Embryonic facial prominence (tissue), 1 donor: ENCODE results near the gene ARL15.

Source experiments
- DNase-seq: peaks from one replicate; pipeline ENCODE4 v3.0.0-alpha.2; 2016; ENCODE audit errors: extremely low spot score

The ARL15 gene

DNA sequence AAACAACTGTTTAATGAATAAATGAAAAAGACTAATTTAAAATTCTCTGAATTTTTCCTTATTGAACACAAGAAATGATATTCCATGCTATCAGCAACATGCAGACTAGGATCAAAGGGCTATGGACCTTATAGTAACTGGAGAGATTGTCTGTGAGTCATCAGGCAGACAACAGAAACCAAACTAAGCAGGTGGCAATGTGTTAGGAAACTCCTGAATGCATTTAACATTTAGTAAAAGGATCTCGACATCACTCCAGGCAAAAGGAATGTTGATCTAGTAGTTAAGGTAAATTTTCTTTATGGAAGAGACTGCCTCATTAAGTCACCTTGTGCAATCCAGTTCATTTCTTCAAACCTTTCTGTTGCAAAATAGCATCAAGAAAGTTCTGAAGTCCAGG lies 58.4 kb downstream of the ARL15 start:
- DNase-seq: no peak

DNA sequence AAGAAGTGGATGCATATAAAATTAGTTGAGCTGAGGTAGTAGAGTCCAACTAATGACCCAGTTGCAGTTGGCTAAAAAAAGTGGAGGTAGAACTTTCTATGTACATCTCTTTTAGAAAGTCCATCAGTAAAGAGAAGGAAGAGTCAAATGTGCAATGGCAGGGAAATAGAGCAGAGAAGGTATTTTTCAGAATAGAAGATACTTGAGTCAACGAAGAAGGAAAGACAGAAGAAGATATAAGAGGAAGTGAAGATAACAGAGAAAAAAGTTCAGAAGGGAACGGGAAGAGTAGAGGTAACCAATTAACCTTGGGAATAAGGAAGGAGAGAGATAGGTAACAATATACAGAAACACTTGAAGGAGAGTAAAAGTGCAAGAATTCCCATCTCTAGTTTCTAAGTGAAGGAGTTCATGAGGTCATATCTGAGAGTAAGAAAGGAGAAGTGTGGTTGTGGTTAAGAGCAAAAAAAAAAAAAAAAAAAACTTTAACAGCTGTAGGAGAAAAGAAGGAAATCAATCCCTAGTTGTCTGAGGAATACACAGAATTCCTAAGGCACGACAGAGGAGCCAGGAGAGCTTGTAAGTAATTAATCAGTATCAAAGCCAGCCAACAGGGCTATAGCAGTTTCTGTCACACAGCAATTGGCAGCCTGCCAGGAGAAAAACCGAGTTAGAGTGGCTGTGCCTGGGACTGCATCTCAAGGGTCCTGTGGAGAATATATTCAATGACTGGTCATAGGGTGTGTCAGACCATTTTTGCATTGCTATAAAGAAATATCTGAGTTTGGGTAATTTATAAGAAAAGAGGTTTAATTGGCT lies 61.0 kb downstream of the ARL15 start:
- DNase-seq: no peak

DNA sequence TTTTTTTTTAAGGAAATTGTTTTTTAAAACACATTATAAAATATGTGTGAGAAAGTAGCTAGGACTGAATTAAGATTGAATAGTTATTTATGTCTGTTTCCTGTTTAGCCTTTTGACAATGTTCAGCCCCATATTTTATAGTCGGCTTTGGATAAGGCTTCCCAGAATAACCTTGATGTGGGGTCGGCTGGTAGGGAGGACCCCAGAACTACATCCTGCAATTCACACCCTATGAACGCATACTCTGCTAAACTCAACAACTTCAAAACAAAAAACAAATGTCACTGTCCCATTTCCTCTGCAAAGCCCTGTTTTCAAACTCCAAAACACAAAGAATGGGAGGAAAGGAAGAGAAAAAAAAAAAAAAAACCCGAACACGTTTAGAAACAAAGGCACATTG lies 63.1 kb downstream of the ARL15 start:
- DNase-seq: no peak

DNA sequence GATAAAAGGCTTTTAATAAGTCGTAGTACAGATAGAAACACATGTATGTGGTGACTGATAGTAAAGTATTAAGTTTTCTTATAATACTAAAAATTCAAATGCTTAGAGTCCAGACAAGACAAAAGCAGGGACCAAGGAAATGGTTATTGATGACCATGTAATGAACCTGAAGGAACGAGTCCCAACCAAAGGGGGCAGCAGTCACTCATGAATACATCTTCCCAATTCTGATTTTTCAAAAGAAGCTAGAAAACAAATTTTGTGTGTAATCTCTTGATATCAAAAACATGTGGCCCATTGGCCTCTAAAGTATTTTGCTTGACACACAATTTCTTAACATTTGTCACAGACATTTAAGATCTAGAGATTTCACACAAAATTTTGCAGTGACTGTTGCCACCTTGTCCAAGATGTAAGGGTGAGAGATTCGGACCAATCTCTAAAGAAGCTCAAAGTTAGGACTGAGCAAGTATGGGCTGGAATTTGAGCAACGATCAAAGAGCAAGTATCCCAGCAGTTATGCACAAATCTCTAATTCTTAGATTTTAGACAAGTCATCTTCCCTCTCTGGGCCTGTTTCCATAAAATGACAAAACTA lies 66.8 kb downstream of the ARL15 start:
- DNase-seq: no peak

DNA sequence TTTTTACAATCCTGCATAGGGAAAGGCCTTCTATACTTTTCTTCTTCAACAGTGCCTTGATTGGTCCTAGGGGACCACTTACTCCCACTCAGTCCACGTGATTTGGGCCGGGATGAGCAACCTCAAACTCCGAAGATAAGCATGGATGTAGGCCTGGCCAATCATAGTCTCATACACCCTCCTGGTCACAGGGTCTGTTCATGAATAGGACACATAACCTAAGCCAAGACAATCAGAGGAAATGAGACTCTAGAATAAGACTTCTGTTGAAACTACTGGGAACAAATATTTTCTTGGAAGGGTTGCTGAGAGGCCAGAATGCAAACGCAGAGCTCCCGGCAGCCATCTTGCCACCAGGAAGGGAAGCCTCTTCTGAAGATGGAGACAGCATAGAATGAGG lies 68.1 kb downstream of the ARL15 start:
- no peak for DNase-seq

DNA sequence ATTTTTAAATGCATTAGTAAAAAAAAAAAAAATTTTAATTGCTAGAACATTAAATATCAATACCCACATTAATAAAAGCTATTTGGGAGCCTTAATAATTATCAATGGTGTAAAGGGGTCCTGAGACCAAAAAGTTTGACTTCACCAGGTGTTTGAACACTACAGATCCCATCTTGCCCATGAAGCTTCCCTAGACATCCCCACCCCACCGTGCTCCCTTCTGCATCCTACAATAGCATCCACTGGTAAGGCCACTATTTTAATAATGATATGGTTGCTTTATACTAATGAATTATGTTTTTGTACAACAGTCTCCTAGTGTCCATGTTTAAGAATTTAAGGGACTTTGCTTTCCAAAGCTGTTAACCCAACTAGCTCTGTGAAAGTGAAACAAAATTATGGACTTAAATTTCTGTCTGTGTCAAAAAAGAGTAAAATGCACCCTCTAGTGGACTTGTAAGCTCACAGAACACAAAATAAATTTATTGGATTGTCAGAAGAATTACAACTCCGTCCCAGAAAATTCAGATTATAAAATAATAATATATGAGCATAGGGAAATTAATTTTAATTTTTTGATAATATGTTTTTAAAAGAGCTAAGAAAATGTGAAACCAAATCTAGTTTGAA lies 76.0 kb downstream of the ARL15 start:
- DNase-seq: no peak

DNA sequence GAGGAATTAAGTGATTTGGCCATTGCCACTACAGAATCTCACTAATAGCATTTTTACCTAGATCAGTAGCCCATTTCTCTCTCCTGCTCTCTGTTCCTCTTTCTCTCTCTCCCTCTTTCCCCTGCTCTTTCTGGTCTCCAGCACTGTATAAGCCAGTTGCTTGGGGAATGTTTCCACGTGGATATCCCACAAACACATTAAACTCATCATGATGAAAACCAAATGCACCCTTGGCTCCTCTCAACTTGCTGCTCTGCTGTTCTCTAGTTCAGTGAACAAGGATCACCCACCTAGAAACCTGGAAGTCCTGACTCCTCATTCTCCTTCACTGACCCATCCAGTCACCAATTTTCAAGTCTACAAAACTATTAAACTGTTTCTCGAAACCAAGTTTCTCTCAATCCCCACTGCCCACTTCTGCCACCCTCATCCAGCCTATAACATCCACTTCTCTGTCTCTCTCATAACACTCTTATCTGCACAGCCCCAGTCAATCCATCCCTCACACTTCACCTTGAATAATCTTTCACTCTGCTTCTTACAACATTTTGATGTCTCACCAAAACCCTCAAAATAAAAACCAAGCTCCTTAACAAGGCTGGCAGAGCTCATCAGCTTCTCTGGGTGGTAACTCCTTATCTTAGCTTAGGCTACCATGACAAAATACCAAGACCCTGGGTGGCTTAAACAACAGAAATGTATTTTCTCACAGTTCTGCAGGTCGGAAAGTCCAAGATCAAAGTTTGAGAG lies 79.3 kb downstream of the ARL15 start:
- DNase-seq: no peak

DNA sequence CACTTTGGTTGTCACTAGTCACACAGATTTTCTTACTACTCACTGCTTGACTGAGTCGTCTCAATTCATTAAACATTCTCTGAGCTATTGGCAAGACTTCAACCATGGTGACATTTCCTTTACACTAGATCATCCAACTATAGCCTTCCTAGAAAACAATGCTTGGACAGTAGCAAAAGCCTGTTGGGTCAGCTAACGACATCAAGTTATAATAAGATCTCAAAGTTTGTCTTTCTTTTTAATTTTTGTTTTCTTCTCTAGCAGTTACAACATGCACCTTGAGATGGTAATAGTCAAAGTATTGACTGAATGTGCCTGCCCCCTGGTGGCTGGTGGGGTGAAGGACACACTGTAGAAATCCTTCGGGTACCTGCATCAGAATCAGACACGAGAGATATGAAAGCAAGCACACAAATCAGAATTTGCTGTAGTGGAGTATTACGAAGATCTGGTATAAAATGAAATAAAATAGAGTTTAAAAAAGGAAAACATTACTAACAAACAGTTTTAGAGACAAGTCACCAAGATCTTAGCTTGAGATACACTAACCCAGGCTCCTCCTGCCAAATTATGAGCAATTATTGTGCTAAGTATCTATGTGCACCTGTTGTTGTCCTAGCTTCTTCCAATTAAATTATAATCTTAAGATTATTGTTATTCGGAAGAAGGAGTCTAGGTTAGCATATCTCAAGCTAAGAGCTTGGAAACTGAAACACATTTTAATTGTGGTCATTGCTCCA lies 81.2 kb downstream of the ARL15 start:
- DNase-seq: no peak

DNA sequence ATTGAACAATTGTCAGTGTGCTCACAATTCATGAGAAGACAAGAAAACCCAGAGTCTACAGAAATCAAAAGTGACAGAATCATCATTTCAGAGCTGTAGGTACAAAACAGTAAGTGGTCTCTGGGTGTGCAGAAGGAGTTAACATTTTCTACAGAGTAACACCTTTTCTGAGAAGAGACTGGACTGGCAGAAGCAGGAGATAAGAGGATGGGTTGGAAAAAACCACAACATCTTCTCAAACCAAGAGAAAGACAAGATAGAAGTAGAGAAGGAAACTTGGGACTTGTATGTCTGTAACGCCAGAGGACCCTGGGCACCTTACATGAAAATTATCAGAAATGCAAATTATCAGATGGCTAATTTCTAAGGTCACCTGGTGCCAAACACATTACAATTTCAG lies 82.6 kb downstream of the ARL15 start:
- no peak for DNase-seq

DNA sequence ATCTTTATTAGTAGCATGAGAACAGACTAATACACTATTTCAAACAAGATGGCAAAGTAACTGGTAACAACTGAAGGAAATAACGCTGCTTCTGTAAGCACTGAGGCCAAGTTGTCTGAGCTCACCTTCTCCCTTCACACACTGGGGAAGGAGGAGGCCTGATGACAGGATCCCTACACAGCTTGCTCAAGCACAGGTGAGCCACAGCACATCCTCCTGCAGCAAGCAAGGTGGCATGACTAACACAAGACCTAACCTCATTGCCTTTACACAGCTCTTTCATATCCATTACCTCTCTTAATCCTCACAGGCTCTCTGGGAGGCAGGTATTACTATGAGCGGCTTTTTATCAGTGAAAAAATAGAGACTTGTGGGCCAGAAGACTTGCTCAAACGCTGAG lies 83.3 kb downstream of the ARL15 start:
- DNase-seq: no peak

DNA sequence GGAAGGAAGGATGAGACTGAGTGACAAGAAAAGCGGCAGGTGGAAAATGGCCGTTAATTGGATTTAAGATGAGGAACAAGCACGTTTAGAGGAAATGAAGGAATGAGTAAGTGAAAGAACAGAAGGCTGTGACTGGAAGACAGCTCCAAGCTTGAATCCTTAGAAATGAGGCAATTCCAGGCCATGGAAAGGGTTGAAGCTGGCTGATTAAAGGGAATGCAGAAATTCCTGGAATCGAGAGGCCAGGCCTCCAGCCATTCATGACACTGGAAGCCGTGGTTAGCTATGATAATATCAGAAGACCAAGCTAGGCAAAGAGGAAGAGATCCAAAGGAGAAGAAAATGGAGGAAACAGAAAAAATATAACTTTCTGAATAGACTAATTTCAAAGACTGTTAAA lies 84.2 kb downstream of the ARL15 start:
- no peak for DNase-seq

DNA sequence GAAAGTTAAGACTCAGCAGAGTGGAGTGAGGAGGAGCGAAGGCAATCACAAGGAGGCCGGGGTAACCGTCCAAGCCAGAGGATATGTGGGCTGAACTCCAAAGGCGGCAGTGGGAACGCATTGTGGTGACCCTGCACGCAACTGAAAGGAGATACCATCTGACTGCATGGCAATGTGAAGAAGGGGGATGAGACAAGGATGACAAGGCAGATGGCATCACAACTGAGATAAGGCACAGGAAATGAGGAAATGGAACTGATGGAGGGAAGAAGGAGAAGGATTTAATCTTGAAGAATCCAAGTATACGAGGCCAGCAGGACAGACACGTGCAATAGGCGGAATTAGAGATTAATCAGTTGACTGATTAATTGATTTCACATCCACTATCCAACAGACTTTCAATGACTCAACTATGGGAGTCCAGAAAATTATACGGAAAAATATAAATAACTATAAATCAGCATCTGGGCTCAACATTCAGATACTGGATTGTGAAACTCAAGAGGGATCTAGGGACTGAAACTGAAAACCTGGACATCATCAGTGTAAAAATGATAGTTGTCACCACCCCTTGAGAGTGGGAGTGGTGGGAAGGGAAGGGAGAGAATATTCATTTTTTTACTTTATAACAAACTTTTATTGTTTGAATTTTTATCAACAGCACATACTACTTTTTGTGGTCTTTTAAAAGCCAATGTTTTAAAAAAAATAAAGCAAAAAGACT lies 86.1 kb downstream of the ARL15 start:
- no peak for DNase-seq

DNA sequence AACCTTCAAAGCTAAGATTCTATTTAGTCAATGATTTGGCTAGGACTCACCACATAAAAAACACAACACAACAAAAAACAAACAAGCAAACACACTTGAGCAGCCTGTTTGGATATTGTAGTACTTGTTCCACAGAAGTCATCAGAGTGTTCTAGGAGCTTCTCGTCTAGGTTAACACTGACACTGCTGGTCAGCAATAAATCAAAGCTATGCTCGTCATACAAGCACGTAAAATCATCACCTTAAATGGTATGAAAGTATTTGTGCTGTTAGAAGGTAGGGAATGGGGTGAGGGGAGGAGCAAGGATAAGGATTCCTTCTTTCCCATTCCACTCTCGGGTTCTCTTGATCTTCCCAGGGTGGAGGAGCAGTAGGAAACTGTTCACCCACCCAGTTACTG lies 88.0 kb downstream of the ARL15 start:
- DNase-seq: no peak

DNA sequence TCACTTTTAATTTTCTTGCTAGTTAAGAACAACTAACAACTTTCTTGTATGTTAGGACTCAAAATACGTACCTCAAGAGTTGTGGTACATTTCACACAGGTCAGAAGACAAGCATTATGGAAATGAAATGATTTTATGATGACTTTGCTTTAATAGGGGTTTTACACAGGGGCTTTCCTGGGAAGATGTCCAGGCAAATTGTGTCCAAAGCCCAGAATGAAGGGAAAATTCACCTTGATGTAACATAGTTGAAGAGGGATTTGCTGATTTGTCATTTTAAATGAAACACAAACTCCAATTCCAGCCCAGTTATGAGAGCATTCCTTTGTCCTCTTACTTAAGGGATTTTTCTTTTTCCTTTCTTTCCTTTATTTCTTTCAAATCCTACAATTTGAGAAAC lies 89.2 kb downstream of the ARL15 start:
- DNase-seq: no peak

DNA sequence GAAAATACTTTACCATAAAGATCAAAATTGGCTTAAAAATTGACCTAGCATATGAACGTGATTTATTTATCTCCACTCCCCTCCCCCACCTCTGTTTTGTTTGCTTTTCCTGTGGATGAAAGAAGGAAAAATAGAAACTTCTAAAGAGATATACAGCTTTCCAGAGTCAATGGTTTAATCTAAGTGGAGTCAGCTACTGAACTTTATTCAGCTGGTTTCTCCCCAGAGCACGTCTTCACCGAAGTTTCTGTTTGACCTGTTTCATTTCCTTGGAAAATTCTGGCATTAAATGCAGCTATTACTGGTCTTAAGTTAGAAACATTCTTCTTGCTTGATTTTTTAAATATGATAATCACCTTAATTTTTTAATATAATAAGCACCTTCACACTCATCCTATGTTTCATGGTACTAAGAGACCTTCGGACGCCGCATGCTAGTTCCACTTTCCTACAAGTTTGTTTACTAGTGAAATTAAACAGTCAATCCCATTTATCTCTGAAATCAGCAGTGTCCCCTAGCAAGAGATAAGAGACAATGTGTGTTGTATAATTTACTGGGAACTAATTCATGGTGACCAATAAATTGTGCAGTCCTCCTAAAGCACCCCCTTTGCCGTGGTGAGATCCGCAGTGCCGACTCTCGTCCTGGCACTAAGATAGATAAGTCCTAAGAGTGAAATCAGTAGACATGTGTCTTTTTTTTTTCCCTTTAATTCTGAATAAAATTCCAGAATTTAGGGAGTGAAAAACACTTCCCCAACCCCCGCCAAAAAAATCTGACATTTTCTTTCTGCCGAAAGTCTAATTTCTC lies 89.9 kb downstream of the ARL15 start:
- DNase-seq: no peak

DNA sequence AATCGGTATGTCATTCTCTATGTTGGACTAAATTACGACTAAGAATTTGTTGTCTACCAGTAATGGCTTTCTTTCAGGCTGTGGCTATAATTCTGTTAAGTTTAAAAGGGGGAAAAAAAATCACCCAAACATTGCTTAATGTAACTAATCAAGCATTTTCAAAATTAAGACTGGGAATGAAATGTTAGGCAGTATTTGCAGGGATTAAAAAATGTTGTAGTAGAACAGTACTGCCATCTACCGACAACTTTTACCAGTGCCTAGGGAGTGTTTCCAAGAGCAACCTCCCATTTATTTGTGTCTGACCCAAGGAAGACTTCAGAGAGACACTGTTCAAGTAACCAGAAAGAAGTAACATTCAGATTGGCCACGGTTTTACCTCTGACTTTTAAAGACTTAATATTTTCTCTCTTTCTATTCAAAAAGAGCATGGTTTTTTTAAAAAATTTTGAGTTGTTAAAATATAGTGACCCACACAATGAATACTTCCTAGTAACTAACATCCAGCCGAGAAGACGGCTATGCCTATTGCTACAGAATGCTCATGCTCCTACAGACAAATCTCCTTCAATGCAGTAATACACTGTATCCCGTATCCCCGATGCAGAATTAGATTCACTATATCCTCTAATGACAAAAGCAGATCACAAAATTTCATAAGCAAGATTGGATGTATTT lies 92.4 kb downstream of the ARL15 start:
- peak; percentile 33 for DNase-seq

DNA sequence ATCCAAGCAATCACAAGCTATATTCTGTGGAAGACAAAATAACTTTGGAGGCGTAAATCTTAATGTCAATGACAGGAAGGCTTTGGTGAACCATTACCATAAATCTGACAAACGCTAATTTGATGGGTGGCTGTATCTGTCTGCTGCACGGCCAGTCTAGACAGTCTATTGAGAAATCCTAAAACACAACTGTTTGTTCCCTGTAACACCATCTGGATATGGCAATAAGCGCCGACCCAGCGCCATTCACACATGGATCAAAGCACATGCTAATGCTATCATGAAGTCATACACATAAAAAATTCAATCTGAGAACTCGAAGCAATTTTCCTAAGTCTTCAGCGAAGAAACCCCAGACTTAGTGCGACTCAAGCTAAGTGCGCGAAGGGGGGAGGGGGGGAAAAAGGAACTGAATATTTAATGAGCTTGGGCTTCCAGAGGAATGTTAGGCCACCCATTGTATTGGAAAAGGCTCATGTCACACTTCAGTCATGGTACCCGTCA lies 95.1 kb downstream of the ARL15 start:
- DNase-seq: no peak

DNA sequence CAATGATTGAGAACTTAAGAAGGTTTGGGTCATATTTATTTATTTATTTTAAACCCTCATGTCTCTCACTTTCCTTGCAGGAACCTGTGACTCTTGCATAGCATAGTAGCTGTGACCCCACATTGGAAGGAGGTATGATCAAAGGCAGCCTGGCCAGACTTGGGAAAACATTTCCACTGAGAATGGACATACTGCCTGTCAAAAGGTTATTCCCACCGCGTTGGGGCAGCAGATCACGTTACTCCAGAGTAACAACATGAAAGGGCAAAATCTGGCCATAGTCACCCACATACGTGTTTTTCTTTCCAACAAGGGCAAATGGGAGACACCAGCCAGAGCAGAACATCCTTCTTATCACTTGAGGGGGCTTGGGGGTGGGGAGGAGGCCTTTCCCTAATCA lies 95.7 kb downstream of the ARL15 start:
- DNase-seq: no peak

DNA sequence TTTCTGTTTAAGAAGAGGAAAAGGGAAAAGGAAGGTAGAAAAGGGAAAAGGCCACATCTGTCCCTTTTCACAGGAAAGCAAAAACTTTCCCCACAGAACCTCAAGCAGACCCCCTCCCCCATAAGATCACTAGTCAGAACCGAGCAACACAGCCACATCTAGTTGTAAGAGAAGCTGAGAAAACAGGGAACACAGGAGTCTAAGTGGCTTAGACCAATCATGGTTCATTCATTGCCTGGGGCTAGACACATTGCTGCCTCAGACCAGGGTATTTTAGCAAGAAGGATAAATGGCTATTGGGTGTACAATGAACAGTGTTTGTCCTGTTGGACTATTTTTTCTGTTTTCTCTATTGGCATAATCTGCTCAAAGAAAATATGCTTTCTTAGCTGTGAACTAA lies 98.0 kb downstream of the ARL15 start:
- no peak for DNase-seq

DNA sequence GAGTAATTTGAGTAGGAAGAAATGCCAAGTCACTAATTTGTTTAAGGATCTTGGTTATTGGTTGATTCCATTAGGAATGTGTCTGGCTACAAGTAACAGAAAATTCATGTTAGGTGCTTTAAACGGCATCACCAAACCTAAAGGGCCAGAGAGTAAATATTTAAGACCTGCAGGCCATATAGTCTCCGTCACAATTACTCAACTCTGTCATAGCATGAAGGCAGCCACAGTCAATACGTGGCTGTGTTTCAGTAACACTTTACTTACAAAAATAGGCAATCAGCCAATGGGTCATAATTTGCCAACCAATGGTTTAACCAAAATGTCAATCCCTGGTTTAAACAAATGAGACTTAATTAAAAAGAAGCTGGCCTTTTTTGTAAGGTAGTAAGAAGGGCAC lies 98.5 kb downstream of the ARL15 start:
- DNase-seq: no peak
